Measurements from ENCODE around the gene WLS.
A peak's percentile ranks its signal among the peaks of the same experiment; 100 is the strongest.
"Not testable (repeated sequence)": the region's sequence is repeated elsewhere in the genome, so short reads cannot be mapped to it uniquely, and the experiment has no call there.

The WLS gene

GRCh38 chr1:68163220-68163619, 69.1 kb downstream of the WLS start:
- no peak for FAIRE-seq

GRCh38 chr1:68162761-68163160, 69.6 kb downstream of the WLS start:
- FAIRE-seq: no peak

- not testable (repeated sequence) for FAIRE-seq
Observed at GRCh38 chr1:68161672-68162071, 70.7 kb downstream of the WLS start.

GRCh38 chr1:68160935-68161334, 71.4 kb downstream of the WLS start:
- peak; percentile 3 for FAIRE-seq

GRCh38 chr1:68160021-68160420, 72.3 kb downstream of the WLS start:
- no peak for FAIRE-seq

- FAIRE-seq: no peak
Observed at GRCh38 chr1:68158837-68159236, 73.5 kb downstream of the WLS start.

- no peak for FAIRE-seq
Observed at GRCh38 chr1:68157416-68157815, 74.9 kb downstream of the WLS start.

- no peak for FAIRE-seq
Observed at GRCh38 chr1:68151690-68152089, 80.6 kb downstream of the WLS start.

GRCh38 chr1:68149907-68150306, 82.4 kb downstream of the WLS start:
- FAIRE-seq: no peak

GRCh38 chr1:68149110-68149798, 83.1 kb downstream of the WLS start:
- no peak for FAIRE-seq

- no peak for FAIRE-seq
Observed at GRCh38 chr1:68148631-68149030, 83.7 kb downstream of the WLS start.

- FAIRE-seq: no peak
Observed at GRCh38 chr1:68147534-68148171, 84.7 kb downstream of the WLS start.

- FAIRE-seq: no peak
Observed at GRCh38 chr1:68145418-68146126, 86.8 kb downstream of the WLS start.

GRCh38 chr1:68144856-68145255, 87.5 kb downstream of the WLS start:
- FAIRE-seq: no peak

GRCh38 chr1:68143633-68144032, 88.7 kb downstream of the WLS start:
- FAIRE-seq: no peak

GRCh38 chr1:68142461-68142860, 89.9 kb downstream of the WLS start:
- no peak for FAIRE-seq

- no peak for FAIRE-seq
Observed at GRCh38 chr1:68142036-68142435, 90.3 kb downstream of the WLS start.

- FAIRE-seq: no peak
Observed at GRCh38 chr1:68141071-68142021, 91.0 kb downstream of the WLS start.

- FAIRE-seq: no peak
Observed at GRCh38 chr1:68140536-68140935, 91.8 kb downstream of the WLS start.

- no peak for FAIRE-seq
Observed at GRCh38 chr1:68136187-68136586, 96.1 kb downstream of the WLS start.

- no peak for FAIRE-seq
Observed at GRCh38 chr1:68132426-68133130, 99.7 kb downstream of the WLS start.

GRCh38 chr1:68131261-68131660, 101.1 kb downstream of the WLS start:
- FAIRE-seq: no peak
